B cell (primary cell): Measurements from ENCODE around the gene CCDC187. TPM values are rescaled to one million over a fixed set of nuclear protein-coding genes. Genes with fewer than 3 reads are reported as not detected.

Experiments used
- ATAC-seq: fragments of 200-7000 bp; cut with Tn5 transposase; one replicate; pipeline ENCODE4 v1.10.0; 2021; ENCODE audit warnings: low read depth, mild to moderate bottlenecking, moderate number of reproducible peaks, moderate library complexity
- CTCF ChIA-PET: fragments of 350-600 bp; sonication (Branson Sonifier 250); formaldehyde crosslinking; loops from one replicate; lab custom pipeline; 2021; ENCODE audit warnings: antibody characterized with exemption, inconsistent platforms; lab: Charles Lee
- POLR2A ChIA-PET: fragments of 350-600 bp; sonication (Branson Sonifier 250); formaldehyde crosslinking; loops from one replicate; lab custom pipeline; 2021; ENCODE audit warnings: antibody characterized with exemption; lab: Charles Lee
- DNase-seq: peaks from one replicate; pipeline ENCODE4 v3.0.0; 2013
- H2AFZ ChIP-seq: 2 replicates; pipeline ENCODE4 v1.6.1; 2012; ENCODE audit warnings: mild to moderate bottlenecking, low read depth, low read length; ENCODE audit not compliant: insufficient read depth, poor library complexity, severe bottlenecking
- H3K27ac ChIP-seq, 2 donors: 1 replicate in 1 of 2; 2 replicates in 1 of 2; pipeline ENCODE4 v1.5.1; 2012 to 2013; ENCODE audit warnings: low read length in 2 of 2, mild to moderate bottlenecking in 2 of 2, moderate library complexity in 1 of 2
- H3K27me3 ChIP-seq, 4 experiments: fragments of 200-600 bp in 1 of 4; sonication (generic) in 1 of 4; replicated peaks in 1 of 4; 1 replicate in 2 of 4; 2 replicates in 2 of 4; pipeline versions ENCODE4 v1.6.1 to v1.7.0; 2013 to 2016; ENCODE audit warnings: low read length in 3 of 4, mild to moderate bottlenecking in 2 of 4, mixed read lengths in 1 of 4, moderate library complexity in 1 of 4; ENCODE audit not compliant: insufficient read depth in 4 of 4, control insufficient read depth in 3 of 4; ENCODE audit errors: control extremely low read depth in 1 of 4
- H3K36me3 ChIP-seq, 2 experiments: replicated peaks in 1 of 2; 1 replicate in 1 of 2; 2 replicates in 1 of 2; pipeline versions ENCODE4 v1.6.1 to v1.7.1; 2013; ENCODE audit warnings: low read length in 1 of 2; ENCODE audit not compliant: insufficient read depth in 2 of 2, control insufficient read depth in 1 of 2; ENCODE audit errors: control extremely low read depth in 1 of 2, extremely low read depth in 1 of 2
- H3K4me1 ChIP-seq, 2 donors: fragments of 200-600 bp in 1 of 2; sonication (generic) in 1 of 2; 1 replicate in 1 of 2; 2 replicates in 1 of 2; pipeline versions ENCODE4 v1.5.1 to v1.6.1; 2013 to 2017; ENCODE audit warnings: low read length in 2 of 2; ENCODE audit not compliant: control insufficient read depth in 2 of 2, insufficient read depth in 2 of 2
- H3K4me2 ChIP-seq: replicated peaks from 2 replicates; pipeline ENCODE3; 2012; ENCODE audit warnings: mild to moderate bottlenecking, low read depth, low read length; ENCODE audit not compliant: poor library complexity, severe bottlenecking
- H3K4me3 ChIP-seq, 5 experiments: fragments of 200-600 bp in 1 of 5; sonication (generic) in 1 of 5; 1 replicate in 3 of 5; 2 replicates in 2 of 5; pipeline versions ENCODE4 v1.5.1 to v1.7.0; 2011 to 2016; ENCODE audit warnings: low read length in 4 of 5, mild to moderate bottlenecking in 4 of 5, low read depth in 2 of 5, control low read depth in 1 of 5, moderate library complexity in 1 of 5; ENCODE audit not compliant: insufficient read depth in 1 of 5; ENCODE audit errors: control extremely low read depth in 1 of 5, extremely low read depth in 1 of 5
- H3K79me2 ChIP-seq: fragments of 200-600 bp; sonication (generic); one replicate; pipeline ENCODE4 v1.6.0; 2016; ENCODE audit warnings: low read length; ENCODE audit not compliant: control insufficient read depth, insufficient read depth
- H3K9ac ChIP-seq: fragments of 200-600 bp; sonication (generic); 2 replicates; pipeline ENCODE4 v1.6.1; 2017; ENCODE audit warnings: mild to moderate bottlenecking, low read length, moderate library complexity
- H3K9me3 ChIP-seq, 3 donors: one replicate each; pipeline versions ENCODE4 v1.6.1 to v1.7.1; 2013; ENCODE audit warnings: low read length in 2 of 3; ENCODE audit not compliant: control insufficient read depth in 2 of 3, insufficient read depth in 1 of 3; ENCODE audit errors: control extremely low read depth in 1 of 3
- H4K20me1 ChIP-seq: 2 replicates; pipeline ENCODE4 v1.6.0; 2012; ENCODE audit warnings: mild to moderate bottlenecking, low read length; ENCODE audit not compliant: insufficient read depth, control insufficient read depth, poor library complexity, severe bottlenecking
- H3K27ac Mint-ChIP-seq: one replicate; pipeline ENCODE4 v1.8.0; 2021; ENCODE audit warnings: mixed read lengths
- H3K27me3 Mint-ChIP-seq: one replicate; pipeline ENCODE4 v1.8.0; 2021; ENCODE audit warnings: mixed read lengths
- H3K4me1 Mint-ChIP-seq: one replicate; pipeline ENCODE4 v1.8.0; 2021; ENCODE audit warnings: mixed read lengths
- H3K4me3 Mint-ChIP-seq: one replicate; pipeline ENCODE4 v1.8.0; 2021; ENCODE audit warnings: mixed read lengths
- H3K9me3 Mint-ChIP-seq: one replicate; pipeline ENCODE4 v1.8.0; 2022; ENCODE audit warnings: mixed read lengths; ENCODE audit not compliant: insufficient read depth
- CTCF ChIP-seq: fragments of 200-600 bp; IDR thresholded peaks from one replicate; pipeline ENCODE4 v1.8.0; 2022; ENCODE audit warnings: antibody characterized with exemption, mild to moderate bottlenecking
- EZH2 ChIP-seq: IDR thresholded peaks from 2 replicates; pipeline ENCODE4 v1.6.1; 2012; ENCODE audit warnings: borderline replicate concordance, low read depth, mild to moderate bottlenecking, moderate library complexity, low read length; ENCODE audit not compliant: insufficient read depth, poor library complexity, severe bottlenecking
- WGBS: methylation state at CpG from one replicate; pipeline ENCODE4 v1.1.5; 2013; ENCODE audit warnings: missing lambda C conversion rate; ENCODE audit not compliant: insufficient coverage; 5-methylcytosine and 5-hydroxymethylcytosine counted together
- intact Hi-C: fragments of 100-400 bp; cut with micrococcal nuclease; formaldehyde crosslinking; loops from one replicate; pipeline ENCODE4 v1.10.0; 2022
- polyA plus RNA-seq: library from polyadenylated mRNA; depleted of rRNA; stranded (reverse); fragments of >200 nt; gene quantifications from 2 replicates; pipeline ENCODE4 v1.2.3, GENCODE V29; 2012
- total RNA-seq, 2 donors: library from RNA; stranded (reverse); fragments of 120-200 nt in 1 of 2; gene quantifications; 1 replicate in 1 of 2; 2 replicates in 1 of 2; pipeline versions ENCODE4 v1.2.3 to v1.2.4, GENCODE V29; 2013 to 2022

CCDC187 gene
- total and polyA plus RNA-seq, 2 donors (not counting 1 experiment from before 2014, with no cell fraction given) = 1.5 to 7.6 TPM

- Histone ChIP-seq H3K9ac (no peak overlapping the region), H3K4me3 (no peak overlapping the region), H4K20me1 (no peaks in the 10 kb centered on the region), H3K27me3 (no peaks in the 10 kb centered on the region), H3K4me2 (no peak overlapping the region), H3K36me3 (no peaks in the 10 kb centered on the region), H3K4me1 (no peaks in the 10 kb centered on the region), H2AFZ (no peak overlapping the region), H3K9me3 (peaks cover 0 to 3% (median 0%) of the 10 kb centered on the region in 3 donors), H3K79me2 (no peaks in the 10 kb centered on the region), H3K27ac (no peak overlapping the region)
- Mint-ChIP-seq H3K9me3 (no peaks in the 10 kb centered on the region), H3K27ac (no peak overlapping the region), H3K27me3 (peaks cover 6% of the 10 kb centered on the region), H3K4me3 (no peak overlapping the region), H3K4me1 (peaks cover under 1% of the 10 kb centered on the region)
- ChIA-PET POLR2A (no interaction called here), CTCF (interaction anchor here (1.2 kb wide), 1 partner anchor 106 kb away, joined by 3 read pairs; no protein-coding TSS in a partner anchor)
- intact Hi-C loops = no loop called here
- TF ChIP-seq CTCF (no peak), EZH2 (no peak)
- ATAC-seq (no peak), DNase-seq (no peak)
- WGBS = 74% methylated on average over 21 of the region's 21 CpGs
These were observed 28.1 kb downstream of the CCDC187 start for GRCh38 chr9:136275655-136276429.
